ENCODE results near the gene CORO2A. TPM values are rescaled to one million over a fixed set of nuclear protein-coding genes. Genes with fewer than 3 reads are reported as not detected.
A peak's percentile ranks its signal among the peaks of the same experiment; 100 is the strongest.

The CORO2A gene
- total RNA-seq, 6 donors from 2014 or later = 10.5 to 22.8 (median 17.9) TPM

DNA sequence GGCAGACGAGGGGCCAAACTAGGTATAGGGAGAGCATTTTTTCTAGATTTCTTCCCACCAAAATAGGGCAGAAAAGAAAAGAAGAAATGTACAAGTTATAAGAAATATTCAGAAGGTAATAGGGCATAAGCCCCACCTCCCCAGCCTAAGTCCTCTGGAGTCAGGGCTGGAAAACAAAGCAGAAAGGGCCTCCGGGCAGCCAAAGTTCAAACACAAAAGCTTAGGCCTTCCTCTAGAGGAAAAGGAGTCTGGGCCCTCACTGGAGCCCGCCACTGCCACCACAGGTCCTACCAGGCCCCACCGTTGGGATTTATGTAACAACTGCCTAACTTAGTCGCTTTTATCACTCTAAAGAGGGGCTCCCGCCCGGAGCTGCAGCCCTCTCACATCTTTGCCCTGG, 35.4 kb upstream of the CORO2A start:
- Histone ChIP-seq H3K4me3 (no peak overlapping the region), H3K27ac (peak overlapping the region in 1 of 4 donors; percentile 27), H3K27me3 (no peaks in the 10 kb centered on the region), H3K36me3 (peaks cover 8 to 67% (median 47%) of the 10 kb centered on the region in 4 donors), H3K4me1 (peaks cover 9 to 27% (median 13%) of the 10 kb centered on the region in 4 donors), H3K9me3 (no peaks in the 10 kb centered on the region)
- no peak for ATAC-seq (ENCODE audit: low FRiP score in 2 of 2)
- DNase-seq = no peak
- 83 to 85% methylated on average over 7 of the region's 7 CpGs for WGBS, 2 donors
- no peak for TF ChIP-seq EP300 (IDR thresholded peaks at IDR 0.05)

DNA sequence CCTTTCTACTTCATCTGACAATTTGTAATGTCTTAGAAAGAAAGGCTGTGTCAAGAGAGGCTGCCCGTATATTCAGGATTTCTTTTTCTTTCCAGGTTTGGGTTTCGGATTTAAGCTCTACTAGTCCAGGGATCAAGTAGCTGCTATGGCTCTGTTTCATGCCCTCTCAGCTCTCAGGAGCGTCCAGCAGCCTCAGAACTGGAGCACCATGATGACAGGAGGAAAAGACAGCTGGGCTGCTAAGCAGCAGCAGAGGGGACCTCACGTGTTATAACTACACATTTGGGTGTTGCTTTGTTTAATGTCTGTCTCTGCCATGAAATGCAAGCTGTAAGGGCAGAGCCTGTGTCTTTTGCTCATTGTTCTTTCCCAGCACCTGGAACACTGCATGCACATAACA, 34.5 kb upstream of the CORO2A start:
- H3K36me3 ChIP-seq = peaks cover 6 to 63% (median 42%) of the 10 kb centered on the region in 4 donors
- H3K9me3 ChIP-seq = no peaks in the 10 kb centered on the region

DNA sequence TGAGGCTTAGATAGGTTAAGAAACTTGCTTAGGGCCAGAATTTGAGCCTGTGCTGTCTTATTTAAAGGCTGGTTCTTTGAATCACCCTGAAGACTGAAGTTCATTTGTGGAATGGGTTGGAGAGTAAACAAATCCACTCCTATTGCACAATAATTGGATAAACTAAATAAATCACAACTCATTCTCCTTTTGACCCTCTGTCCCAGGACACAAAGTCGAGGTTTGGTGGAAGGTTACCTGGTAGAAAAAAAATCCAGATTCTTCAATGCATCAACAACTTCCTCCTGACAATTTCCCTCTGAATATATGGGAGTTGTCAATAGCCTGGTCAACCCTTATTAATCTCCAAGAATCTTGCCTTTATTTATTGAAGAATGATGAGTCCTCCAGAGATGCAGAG, 34.1 kb upstream of the CORO2A start:
- H3K4me3 ChIP-seq = no peak overlapping the region
- no peaks in the 10 kb centered on the region for H3K9me3 ChIP-seq
- H3K4me1 ChIP-seq = peaks cover 11 to 24% (median 14%) of the 10 kb centered on the region in 4 donors
- peak overlapping the region in 2 of 4 donors; percentile 10 to 24 for H3K27ac ChIP-seq
- whole genome bisulfite sequencing, 2 donors = 16 to 20% methylated on average over 1 of the region's 1 CpG
- H3K36me3 ChIP-seq = peaks cover 6 to 64% (median 42%) of the 10 kb centered on the region in 4 donors
- DNase-seq = no peak
- no peak for ATAC-seq (ENCODE audit: low FRiP score in 2 of 2)
- H3K27me3 ChIP-seq = no peaks in the 10 kb centered on the region
- TF ChIP-seq EP300 (IDR thresholded peaks at IDR 0.05) (no peak), POLR2AphosphoS5 (IDR thresholded peaks at IDR 0.05) (no peak), POLR2A (IDR thresholded peaks at IDR 0.05) (no peak)
- TF ChIP-seq, protein P1, sequence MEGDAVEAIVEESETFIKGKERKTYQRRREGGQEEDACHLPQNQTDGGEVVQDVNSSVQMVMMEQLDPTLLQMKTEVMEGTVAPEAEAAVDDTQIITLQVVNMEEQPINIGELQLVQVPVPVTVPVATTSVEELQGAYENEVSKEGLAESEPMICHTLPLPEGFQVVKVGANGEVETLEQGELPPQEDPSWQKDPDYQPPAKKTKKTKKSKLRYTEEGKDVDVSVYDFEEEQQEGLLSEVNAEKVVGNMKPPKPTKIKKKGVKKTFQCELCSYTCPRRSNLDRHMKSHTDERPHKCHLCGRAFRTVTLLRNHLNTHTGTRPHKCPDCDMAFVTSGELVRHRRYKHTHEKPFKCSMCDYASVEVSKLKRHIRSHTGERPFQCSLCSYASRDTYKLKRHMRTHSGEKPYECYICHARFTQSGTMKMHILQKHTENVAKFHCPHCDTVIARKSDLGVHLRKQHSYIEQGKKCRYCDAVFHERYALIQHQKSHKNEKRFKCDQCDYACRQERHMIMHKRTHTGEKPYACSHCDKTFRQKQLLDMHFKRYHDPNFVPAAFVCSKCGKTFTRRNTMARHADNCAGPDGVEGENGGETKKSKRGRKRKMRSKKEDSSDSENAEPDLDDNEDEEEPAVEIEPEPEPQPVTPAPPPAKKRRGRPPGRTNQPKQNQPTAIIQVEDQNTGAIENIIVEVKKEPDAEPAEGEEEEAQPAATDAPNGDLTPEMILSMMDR (IDR thresholded peaks at IDR 0.05) = no peak

More for the DNA sequence above, 34.5 kb upstream of the CORO2A start:
- Histone ChIP-seq H3K4me3 (no peak overlapping the region), H3K27me3 (no peaks in the 10 kb centered on the region), H3K4me1 (peaks cover 11 to 28% (median 14%) of the 10 kb centered on the region in 4 donors), H3K27ac (peak overlapping the region in 2 of 4 donors; percentile 10 to 24)
- ATAC-seq (ENCODE audit: low FRiP score in 2 of 2) = no peak
- no peak for TF ChIP-seq POLR2AphosphoS5 (IDR thresholded peaks at IDR 0.05)
- no peak for TF ChIP-seq POLR2A (IDR thresholded peaks at IDR 0.05)
- TF ChIP-seq, protein P1 (IDR thresholded peaks at IDR 0.05) = no peak
- DNase-seq = no peak
- 83 to 84% methylated on average over 4 of the region's 4 CpGs for WGBS, 2 donors

DNA sequence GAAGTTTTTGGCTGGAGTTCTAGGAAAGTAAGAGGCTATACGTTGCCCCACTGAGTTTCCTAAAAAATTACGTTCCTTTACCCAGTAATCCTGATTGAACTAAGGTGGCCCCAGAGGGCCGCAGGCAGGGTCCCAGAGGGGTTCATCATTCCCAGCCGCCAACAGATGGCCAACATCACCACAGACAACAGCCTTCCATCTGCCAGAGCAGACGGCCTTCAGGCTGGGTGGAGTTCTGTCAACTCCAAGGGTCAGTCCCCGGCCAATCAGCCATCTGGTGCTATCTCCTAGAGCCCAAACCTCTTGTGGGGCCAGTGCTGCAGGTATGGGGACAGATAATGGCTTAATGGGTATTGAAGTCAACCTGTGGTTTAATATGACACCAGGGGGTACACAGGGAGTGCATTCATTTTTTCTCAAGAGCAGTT, 32.6 kb upstream of the CORO2A start:
- Histone ChIP-seq H3K4me3 (no peak overlapping the region), H3K27me3 (no peaks in the 10 kb centered on the region), H3K4me1 (peaks cover 11 to 24% (median 14%) of the 10 kb centered on the region in 4 donors), H3K27ac (peak overlapping the region in 1 of 4 donors; percentile 1), H3K9me3 (no peaks in the 10 kb centered on the region), H3K36me3 (peaks cover 8 to 69% (median 49%) of the 10 kb centered on the region in 4 donors)
- 76 to 93% methylated on average over 4 to 6 of the region's 6 CpGs for WGBS, 2 donors
- ATAC-seq (ENCODE audit: low FRiP score in 2 of 2) (no peak), DNase-seq (no peak)
- TF ChIP-seq, protein P1 (IDR thresholded peaks at IDR 0.05) = no peak
- TF ChIP-seq POLR2A (IDR thresholded peaks at IDR 0.05) (no peak), EP300 (IDR thresholded peaks at IDR 0.05) (no peak), POLR2AphosphoS5 (IDR thresholded peaks at IDR 0.05) (no peak)

DNA sequence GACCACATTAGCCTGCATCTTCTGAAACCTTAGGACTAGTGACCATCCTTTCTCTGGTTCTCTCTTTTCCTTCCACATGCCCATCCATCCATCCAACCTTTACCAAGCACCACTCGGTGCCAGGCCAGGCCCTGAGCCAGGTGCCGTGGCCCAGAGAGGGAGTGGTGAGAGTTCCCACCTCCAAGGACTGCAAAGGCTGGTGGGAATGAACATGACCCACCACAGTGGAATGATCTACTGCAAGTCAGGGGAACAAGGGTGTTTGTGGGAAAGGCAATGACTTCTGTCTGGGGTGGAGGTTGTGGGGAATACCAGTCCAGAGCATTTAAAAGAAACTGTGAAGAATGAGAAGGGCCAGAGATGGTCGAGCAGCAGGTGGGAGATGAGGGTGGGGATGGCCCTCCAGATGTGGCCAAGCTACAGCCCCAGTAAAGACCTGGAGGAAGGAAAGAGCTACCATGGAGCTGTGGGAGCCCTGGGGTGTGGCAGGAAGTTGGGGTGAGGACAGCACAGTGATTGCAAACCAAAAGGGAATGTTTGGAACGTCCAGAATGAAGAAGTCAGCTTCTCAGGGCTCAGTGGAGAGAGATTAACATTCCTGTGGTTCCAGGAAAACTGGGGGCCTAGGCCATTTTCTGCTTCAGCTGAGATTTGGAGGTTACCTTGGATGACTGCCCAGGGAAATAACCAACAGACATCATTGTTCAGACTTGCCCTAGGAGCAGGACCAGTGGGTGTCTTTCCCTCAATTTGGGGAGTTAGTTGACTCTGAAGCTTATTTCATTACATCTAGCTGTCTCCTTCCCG, 30.7 kb upstream of the CORO2A start:
- Histone ChIP-seq H3K36me3 (peaks cover 8 to 68% (median 40%) of the 10 kb centered on the region in 4 donors), H3K4me3 (no peak overlapping the region), H3K27ac (peak overlapping the region in 3 of 4 donors; percentile 25 to 71 (median 61)), H3K4me1 (peaks cover 11 to 34% (median 12%) of the 10 kb centered on the region in 4 donors), H3K27me3 (no peaks in the 10 kb centered on the region), H3K9me3 (no peaks in the 10 kb centered on the region)
- ATAC-seq (ENCODE audit: low FRiP score in 2 of 2) (peak in 1 of 2 donors; percentile 70), DNase-seq (no peak)
- WGBS, 2 donors = 40 to 61% methylated on average over 5 of the region's 5 CpGs
- no peak for TF ChIP-seq POLR2AphosphoS5 (IDR thresholded peaks at IDR 0.05)
- TF ChIP-seq, protein P1 (IDR thresholded peaks at IDR 0.05) = no peak
- TF ChIP-seq EP300 (IDR thresholded peaks at IDR 0.05) = peak in 1 of 4 donors; percentile 15
- TF ChIP-seq POLR2A (IDR thresholded peaks at IDR 0.05) = no peak
